ENCODE data around the gene CYP21A2. TPM values are rescaled to one million over a fixed set of nuclear protein-coding genes. Genes with fewer than 3 reads are reported as not detected.
"Not testable (repeated sequence)": the region's sequence is repeated elsewhere in the genome, so short reads cannot be mapped to it uniquely, and the experiment has no call there.

The CYP21A2 gene
- total RNA-seq, 1 experiment from 2014 or later = 0.76 TPM

DNA sequence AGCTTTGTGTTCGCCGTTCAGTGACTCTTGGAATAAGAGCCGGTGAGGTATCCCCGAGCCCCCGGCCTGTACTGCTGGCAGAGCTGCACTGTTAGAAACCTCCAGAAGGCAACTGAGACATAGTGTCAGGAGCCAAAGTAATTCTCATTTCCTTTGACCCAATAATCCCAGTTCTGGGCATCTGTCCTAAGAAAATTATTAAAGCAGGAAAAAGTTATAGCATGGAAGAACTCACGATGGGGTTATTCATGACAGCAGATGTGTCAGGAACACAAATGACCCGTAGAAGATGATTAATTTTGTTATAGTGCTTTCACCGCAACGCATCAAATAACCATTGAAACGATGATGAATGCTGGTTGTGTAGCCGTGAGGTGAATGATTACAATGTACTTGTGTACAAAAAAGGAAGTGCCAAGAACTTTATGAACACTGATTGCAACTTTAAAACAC lies 20.3 kb downstream of the CYP21A2 start:
- Mint-ChIP-seq H3K4me3 (ENCODE audit: low read depth, unreplicated experiment) (no peak overlapping the region), H3K9me3 (ENCODE audit: low read depth, unreplicated experiment) (no peaks in the 10 kb centered on the region), H3K27ac (ENCODE audit: unreplicated experiment) (no peak overlapping the region), H3K27me3 (ENCODE audit: unreplicated experiment) (peaks cover 49% of the 10 kb centered on the region), H3K4me1 (ENCODE audit: low read depth, unreplicated experiment) (no peaks in the 10 kb centered on the region), H3K36me3 (ENCODE audit: insufficient read depth, unreplicated experiment) (no peaks in the 10 kb centered on the region)
- TF ChIP-seq, protein P1, sequence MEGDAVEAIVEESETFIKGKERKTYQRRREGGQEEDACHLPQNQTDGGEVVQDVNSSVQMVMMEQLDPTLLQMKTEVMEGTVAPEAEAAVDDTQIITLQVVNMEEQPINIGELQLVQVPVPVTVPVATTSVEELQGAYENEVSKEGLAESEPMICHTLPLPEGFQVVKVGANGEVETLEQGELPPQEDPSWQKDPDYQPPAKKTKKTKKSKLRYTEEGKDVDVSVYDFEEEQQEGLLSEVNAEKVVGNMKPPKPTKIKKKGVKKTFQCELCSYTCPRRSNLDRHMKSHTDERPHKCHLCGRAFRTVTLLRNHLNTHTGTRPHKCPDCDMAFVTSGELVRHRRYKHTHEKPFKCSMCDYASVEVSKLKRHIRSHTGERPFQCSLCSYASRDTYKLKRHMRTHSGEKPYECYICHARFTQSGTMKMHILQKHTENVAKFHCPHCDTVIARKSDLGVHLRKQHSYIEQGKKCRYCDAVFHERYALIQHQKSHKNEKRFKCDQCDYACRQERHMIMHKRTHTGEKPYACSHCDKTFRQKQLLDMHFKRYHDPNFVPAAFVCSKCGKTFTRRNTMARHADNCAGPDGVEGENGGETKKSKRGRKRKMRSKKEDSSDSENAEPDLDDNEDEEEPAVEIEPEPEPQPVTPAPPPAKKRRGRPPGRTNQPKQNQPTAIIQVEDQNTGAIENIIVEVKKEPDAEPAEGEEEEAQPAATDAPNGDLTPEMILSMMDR (IDR thresholded peaks at IDR 0.05; ENCODE audit: unreplicated experiment) = no peak
- no TSS peak for BruUV-seq (replicated peaks)
- CTCF ChIA-PET = no interaction called here
- no peak for DNase-seq
- intact Hi-C loops (cut with micrococcal nuclease; ENCODE audit: unreplicated experiment) = no loop called here

DNA sequence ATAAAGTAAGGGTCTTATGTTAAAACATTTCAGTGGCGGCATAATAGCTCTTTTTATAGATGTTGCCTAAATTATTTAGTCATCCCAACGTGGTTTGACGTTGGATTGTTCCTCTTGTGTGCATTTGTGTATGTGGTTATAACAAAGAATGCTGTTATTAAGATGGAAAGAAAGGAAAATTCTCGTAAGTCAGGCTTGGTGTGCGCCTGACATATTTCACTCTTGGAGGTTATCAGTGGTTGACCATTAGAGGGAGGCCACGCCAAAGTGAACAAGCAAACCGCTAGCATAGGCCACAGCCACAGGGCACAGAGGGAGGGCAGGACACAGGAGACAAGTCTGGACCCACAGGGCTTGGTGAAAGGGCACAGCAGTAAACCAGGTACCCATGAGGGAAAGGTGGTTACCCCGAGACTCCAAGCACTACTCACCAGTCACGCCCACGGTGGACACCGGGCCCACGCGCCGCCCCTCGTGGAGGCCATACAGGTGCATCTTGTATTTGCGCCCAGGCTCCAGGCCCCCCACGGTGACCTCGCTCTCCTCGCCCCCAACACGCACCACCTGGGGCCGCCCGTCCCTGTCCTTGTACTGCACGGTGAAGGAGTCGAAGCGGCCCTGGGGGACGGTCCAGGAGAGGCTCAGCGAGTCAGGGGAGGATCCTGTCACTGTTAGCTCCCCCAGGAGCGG lies 22.9 kb downstream of the CYP21A2 start:
- Mint-ChIP-seq H3K27me3 (ENCODE audit: unreplicated experiment) (peaks cover 25% of the 10 kb centered on the region), H3K4me1 (ENCODE audit: low read depth, unreplicated experiment) (no peaks in the 10 kb centered on the region), H3K9me3 (ENCODE audit: low read depth, unreplicated experiment) (no peaks in the 10 kb centered on the region), H3K36me3 (ENCODE audit: insufficient read depth, unreplicated experiment) (no peaks in the 10 kb centered on the region), H3K4me3 (ENCODE audit: low read depth, unreplicated experiment) (no peak overlapping the region), H3K27ac (ENCODE audit: unreplicated experiment) (no peak overlapping the region)
- no peak for DNase-seq
- no TSS peak for BruUV-seq (replicated peaks)
- CTCF ChIA-PET = interaction anchor here (0.6 kb wide), 1 partner anchor 401 kb away, joined by 3 read pairs; no protein-coding TSS in a partner anchor
- TF ChIP-seq, protein P1 (IDR thresholded peaks at IDR 0.05; ENCODE audit: unreplicated experiment) = no peak
- intact Hi-C loops (cut with micrococcal nuclease; ENCODE audit: unreplicated experiment) = no loop called here

DNA sequence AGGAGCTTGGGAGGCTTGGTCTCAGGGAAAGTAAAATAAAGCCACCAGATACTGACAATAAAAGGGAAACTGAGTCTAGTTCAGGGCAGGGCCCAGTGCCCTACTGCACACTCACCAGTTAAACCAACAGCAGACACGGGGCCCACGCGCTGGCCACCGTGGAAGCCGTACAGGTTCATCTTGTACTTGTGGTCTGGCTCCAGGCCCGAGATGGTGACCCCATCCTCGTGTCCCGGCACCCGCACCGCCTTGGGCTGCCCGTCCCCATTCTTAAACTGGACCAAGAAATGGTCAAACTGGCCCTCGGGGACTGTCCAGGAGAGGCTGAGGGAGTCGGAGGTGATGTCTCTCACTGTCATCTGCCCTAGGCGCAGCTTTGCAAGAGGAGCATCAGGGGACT lies 26.5 kb downstream of the CYP21A2 start:
- Mint-ChIP-seq H3K4me3 (ENCODE audit: low read depth, unreplicated experiment) (no peak overlapping the region), H3K27me3 (ENCODE audit: unreplicated experiment) (peaks cover 11% of the 10 kb centered on the region), H3K36me3 (ENCODE audit: insufficient read depth, unreplicated experiment) (no peaks in the 10 kb centered on the region), H3K27ac (ENCODE audit: unreplicated experiment) (no peak overlapping the region), H3K4me1 (ENCODE audit: low read depth, unreplicated experiment) (no peaks in the 10 kb centered on the region), H3K9me3 (ENCODE audit: low read depth, unreplicated experiment) (no peaks in the 10 kb centered on the region)
- intact Hi-C loops (cut with micrococcal nuclease; ENCODE audit: unreplicated experiment) = no loop called here
- CTCF ChIA-PET = no interaction called here
- TF ChIP-seq, protein P1 (IDR thresholded peaks at IDR 0.05; ENCODE audit: unreplicated experiment) = no peak
- no peak for DNase-seq
- BruUV-seq (replicated peaks) = no TSS peak

DNA sequence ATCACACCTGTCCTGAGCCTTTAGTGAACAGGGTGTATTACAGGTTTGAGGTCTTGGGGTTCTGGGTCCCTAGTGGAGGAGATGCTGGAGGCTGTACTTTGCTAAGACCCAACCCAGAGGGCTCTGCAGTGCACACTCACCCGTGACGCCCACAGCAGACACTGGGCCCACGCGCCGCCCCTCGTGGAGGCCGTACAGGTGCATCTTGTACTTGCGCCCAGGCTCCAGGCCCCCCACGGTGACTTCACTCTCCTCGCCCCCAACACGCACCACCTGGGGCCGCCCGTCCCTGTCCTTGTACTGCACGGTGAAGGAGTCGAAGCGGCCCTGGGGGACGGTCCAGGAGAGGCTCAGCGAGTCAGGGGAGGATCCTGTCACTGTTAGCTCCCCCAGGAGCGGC lies 29.3 kb downstream of the CYP21A2 start:
- CTCF ChIA-PET; H3K9me3 Mint-ChIP-seq (ENCODE audit: low read depth, unreplicated experiment); H3K4me1 Mint-ChIP-seq (ENCODE audit: low read depth, unreplicated experiment); BruUV-seq (replicated peaks); DNase-seq; H3K27ac Mint-ChIP-seq (ENCODE audit: unreplicated experiment); H3K36me3 Mint-ChIP-seq (ENCODE audit: insufficient read depth, unreplicated experiment); intact Hi-C loops (cut with micrococcal nuclease; ENCODE audit: unreplicated experiment); H3K4me3 Mint-ChIP-seq (ENCODE audit: low read depth, unreplicated experiment): not testable (repeated sequence)
- H3K27me3 Mint-ChIP-seq (ENCODE audit: unreplicated experiment) = peaks cover 27% of the 10 kb centered on the region

DNA sequence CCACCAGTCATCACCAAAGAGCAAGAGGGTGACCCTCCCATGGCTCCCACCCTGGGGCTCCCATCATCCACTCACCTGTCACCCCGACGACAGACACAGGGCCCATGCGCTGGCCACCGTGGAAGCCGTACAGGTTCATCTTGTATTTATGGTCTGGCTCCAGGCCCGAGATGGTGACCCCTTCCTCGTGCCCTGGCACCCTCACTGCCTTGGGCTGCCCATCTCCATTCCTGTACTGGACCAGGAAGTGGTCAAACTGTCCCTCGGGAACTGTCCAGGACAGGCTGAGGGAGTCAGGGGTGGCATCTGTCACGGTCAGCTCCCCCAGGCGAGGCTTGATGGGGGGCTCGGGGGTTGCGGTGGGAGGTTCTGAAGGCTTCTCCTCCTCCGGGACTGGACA lies 30.1 kb downstream of the CYP21A2 start:
- H3K4me1 Mint-ChIP-seq (ENCODE audit: low read depth, unreplicated experiment); H3K9me3 Mint-ChIP-seq (ENCODE audit: low read depth, unreplicated experiment); H3K27ac Mint-ChIP-seq (ENCODE audit: unreplicated experiment); H3K4me3 Mint-ChIP-seq (ENCODE audit: low read depth, unreplicated experiment); H3K36me3 Mint-ChIP-seq (ENCODE audit: insufficient read depth, unreplicated experiment); DNase-seq; BruUV-seq (replicated peaks); CTCF ChIA-PET; intact Hi-C loops (cut with micrococcal nuclease; ENCODE audit: unreplicated experiment): not testable (repeated sequence)
- peaks cover 27% of the 10 kb centered on the region for H3K27me3 Mint-ChIP-seq (ENCODE audit: unreplicated experiment)

Measured in Calu3 (cell line).